OCI-LY3 (cell line): ENCODE measurements around the gene TICAM1.

ENCODE experiments used
- EZH2phosphoT487 ChIP-seq: fragments of 200-600 bp; shearing (Covaris generic); IDR thresholded peaks from 2 replicates; pipeline ENCODE4 v1.6.1; 2018; ENCODE audit warnings: antibody characterized with exemption, mixed run types, low read depth
- TF ChIP-seq, protein P1 (sequence below): fragments of 200-600, 300-600 bp; sonication (generic); IDR thresholded peaks from 2 replicates; pipeline ENCODE4 v1.5.1; 2014; ENCODE audit warnings: antibody characterized with exemption, low read length, low read depth

DNA sequence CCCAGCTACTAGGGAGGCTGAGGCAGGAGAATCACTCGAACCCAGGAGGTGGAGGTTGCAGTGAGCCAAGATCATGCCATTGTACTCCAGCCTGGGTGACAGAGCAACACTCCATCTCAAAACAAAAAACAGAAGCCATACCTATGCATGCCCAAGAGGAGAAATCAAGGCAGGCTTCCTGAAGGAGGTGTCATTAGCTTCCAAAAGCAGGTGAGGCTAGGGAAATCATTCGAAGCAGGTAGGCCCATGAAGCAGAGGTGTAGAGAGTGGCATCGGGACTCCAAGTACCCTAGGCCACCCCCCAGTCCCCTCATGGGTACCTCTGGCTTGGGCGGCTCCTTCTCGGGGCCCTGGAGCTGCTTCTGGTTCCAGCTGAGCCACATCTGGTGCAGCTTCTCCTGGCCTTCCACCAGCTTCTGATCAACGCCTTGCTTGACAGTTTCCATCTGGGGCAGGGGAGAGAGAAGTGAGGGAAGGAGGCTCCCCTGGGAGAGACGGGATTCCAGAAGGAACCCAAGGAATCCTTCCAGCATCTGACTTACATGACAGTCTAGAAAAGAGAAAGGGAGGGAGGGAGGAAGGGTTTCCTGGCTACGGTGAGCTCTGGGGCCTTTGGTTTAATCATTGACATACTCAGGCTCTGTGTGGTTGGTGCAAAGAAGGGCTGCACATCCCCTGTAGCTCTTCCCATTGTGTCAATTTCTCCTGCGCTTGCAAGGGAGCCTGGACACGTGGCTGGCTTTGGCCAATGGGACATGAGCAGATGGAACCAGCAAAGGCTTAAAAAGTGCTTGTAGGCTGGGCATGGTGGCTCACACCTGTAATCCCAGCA is 13.1 kb upstream of the TICAM1 start:
- TF ChIP-seq, protein P1, sequence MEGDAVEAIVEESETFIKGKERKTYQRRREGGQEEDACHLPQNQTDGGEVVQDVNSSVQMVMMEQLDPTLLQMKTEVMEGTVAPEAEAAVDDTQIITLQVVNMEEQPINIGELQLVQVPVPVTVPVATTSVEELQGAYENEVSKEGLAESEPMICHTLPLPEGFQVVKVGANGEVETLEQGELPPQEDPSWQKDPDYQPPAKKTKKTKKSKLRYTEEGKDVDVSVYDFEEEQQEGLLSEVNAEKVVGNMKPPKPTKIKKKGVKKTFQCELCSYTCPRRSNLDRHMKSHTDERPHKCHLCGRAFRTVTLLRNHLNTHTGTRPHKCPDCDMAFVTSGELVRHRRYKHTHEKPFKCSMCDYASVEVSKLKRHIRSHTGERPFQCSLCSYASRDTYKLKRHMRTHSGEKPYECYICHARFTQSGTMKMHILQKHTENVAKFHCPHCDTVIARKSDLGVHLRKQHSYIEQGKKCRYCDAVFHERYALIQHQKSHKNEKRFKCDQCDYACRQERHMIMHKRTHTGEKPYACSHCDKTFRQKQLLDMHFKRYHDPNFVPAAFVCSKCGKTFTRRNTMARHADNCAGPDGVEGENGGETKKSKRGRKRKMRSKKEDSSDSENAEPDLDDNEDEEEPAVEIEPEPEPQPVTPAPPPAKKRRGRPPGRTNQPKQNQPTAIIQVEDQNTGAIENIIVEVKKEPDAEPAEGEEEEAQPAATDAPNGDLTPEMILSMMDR = no peak
- TF ChIP-seq EZH2phosphoT487 = no peak
